C1 segment of cervical spinal cord (tissue), 14 donors: ENCODE data around the gene MTPN.

Experiments
- DNase-seq, 14 donors: peaks; one replicate each; lab custom pipeline; 2025; lab: John Stamatoyannopoulos, UW

MTPN gene

DNA sequence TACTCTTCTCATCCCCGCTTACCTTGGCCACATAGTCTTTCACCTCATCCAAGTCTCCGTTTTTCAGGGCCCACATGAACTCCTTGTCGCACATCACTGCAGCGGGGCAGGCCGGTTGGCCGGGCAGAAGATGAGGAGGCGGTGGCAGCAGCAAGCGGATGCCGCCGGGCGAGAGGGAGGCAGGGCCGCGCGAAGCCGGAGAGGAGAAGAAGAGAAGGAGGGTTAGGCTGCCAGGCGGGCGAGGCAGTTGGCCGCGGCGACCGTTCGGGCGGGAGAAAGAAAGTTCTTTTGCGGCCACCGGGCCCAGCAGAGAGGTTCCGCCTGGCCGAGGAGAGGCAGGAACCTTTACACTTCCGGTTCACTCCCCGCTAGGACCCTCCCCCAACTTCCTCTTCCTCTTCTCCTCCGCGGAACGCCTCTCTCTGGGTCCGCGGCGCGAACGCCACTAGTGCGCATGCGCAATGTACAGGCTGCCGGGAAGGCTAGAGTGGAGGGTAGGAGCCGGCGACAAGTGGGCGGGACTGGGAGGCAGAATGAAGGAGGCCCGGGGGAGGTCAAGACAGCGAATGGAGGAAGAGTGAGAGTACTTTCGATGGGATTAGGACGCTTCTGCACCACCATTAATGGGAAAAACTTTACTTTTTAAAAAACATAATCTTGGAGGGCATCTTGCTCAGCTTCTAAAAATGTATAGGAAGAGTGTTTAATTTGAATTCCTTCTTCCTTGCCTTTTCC, at the start of gene MTPN:
MTPN (minus strand) TSS at position 353 of the 735 bp plus-strand sequence; CDS start at position 94, 259 bp downstream.
- peak; percentile 73 to 98 (median 94) for DNase-seq

- DNase-seq, result no peak
Observed at GRCh38 chr7:136026209-136026608, 49.0 kb upstream of the MTPN start.

GRCh38 chr7:136023134-136023869, 46.1 kb upstream of the MTPN start:
- DNase-seq, result no peak

- DNase-seq, result no peak
Observed at GRCh38 chr7:136020556-136020955, 43.4 kb upstream of the MTPN start.

- no peak for DNase-seq
Observed at GRCh38 chr7:136018104-136018503, 40.9 kb upstream of the MTPN start.

DNA sequence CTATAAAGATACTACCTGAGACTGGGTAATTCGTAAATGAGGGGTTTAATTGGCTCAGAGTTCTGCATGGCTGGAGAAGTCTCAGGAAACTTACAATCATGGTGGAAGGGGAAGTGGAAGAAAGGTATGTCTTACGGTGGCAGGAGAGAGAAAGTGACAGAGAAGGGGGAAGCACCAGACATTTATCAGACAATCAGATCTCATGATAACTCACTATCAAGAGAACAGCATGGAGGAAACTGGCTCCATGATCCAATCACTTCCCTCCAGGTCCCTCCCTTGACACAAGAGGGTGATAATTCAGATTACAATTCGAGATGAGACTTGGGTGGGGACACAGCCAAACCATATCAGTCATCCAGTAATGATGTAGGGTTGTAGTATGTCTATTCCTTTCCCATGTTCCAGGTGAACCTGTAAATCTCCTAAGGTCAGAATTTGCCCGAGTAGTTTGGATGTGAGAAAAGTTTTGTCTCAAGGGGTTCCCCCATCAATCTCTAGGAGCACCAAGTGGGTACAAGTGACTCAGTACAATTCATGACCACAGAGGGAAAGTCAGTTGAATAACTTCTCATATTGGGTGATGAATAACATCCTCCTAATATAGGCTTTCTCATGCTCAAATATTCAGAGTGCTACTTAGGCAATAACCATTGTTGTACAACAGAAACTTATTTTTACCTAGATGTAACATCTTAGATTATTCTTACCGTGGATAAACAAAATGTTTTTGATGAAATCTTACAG, 39.7 kb upstream of the MTPN start:
- DNase-seq, result no peak

DNA sequence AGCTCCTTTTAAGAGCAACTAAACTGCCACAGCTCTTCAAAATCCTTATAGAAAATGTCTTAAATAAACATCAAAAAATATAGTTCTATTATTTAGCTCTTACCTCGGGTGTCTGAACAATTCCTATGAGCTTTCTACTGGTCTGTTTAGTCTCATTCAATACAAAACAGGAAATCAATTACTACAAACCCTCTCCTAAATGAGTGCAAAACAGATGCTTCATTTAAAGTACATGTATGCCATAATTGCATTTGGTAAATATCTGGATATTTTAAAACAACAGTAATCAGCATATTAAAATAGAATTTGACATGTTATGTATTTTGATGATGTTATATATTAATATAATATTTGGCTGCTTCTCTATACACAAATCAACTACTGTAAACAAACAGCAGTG, 38.5 kb upstream of the MTPN start:
- no peak for DNase-seq

DNA sequence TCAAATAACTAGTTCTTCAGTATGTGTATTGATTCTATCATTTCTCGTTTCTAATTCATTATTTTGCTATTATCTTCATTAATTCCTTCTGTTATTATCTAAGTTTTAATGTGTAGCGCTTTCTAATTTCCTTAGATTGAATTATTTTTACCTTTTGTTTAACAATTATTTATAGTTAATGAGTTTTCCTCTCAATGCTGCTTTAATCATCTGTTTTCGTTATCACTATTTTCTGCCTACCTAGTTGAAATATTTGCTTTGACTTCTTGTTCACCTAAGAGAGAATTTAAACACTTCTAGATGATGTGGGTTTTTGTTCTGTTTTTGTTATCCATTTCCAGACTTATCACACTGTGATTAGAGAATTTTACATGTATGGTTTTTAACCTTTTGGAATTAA, 37.5 kb upstream of the MTPN start:
- DNase-seq, result no peak

DNA sequence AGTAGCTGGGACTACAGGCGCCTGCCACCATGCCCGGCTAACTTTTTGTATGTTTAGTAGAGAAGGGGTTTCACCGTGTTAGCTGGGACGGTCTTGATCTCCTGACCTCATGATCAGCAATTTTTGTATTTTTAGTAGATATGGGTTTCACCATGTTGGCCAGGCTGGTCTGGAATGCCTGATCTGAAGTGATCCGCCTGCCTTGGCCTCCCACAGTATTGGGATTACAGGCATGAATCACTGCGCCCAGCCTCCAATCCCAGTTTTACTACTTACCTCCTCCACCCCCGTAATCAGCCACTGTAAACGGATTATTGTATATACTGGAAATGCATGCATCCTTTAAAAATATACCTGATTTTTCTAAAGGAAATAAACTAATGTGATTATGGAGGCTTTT, 35.1 kb upstream of the MTPN start:
- DNase-seq, result no peak

GRCh38 chr7:136009488-136010079, 32.4 kb upstream of the MTPN start:
- DNase-seq, result peak in 2 of 14 donors; percentile 1 to 9

DNA sequence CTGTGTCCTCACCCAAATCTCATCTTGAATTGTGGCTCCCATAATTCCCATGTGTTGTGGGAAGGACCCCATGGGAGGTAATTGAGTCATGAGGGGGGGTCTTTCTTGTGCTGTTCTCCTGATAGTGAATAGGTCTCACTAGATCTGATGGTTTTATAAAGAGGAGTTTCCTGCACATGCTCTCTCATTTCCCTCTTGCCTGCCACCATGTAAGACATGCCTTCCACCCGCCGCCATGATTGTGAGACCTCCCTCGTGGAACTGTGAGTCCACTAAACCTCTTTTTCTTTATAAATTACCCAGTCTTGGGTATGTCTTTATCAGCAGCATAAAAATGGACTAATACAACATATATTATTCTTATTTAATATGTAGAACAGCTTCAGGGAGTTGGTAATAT, 29.0 kb upstream of the MTPN start:
- no peak for DNase-seq

- no peak for DNase-seq
Observed at GRCh38 chr7:136004083-136004482, 26.9 kb upstream of the MTPN start.

DNA sequence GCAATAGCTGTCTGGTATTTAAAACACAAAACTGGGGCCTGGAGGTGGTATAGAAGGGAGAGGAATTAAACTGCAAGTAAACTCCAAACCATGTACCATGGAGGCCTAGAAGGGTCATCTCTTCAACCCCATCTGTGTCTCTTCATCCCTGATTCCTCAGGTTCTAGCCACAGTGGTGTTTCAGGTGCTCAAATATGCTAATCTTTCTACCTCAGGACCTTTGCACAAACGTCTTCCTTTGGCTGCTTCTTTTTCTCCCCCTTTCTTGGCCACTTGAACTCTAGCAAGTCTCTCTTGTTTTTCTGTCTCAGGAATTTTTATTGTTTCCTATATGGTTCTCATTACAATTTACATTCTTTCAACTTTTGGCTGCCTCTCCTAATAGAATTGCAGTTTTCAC, 25.6 kb upstream of the MTPN start:
- no peak for DNase-seq

- no peak for DNase-seq
Observed at GRCh38 chr7:136000288-136000913, 23.2 kb upstream of the MTPN start.

DNA sequence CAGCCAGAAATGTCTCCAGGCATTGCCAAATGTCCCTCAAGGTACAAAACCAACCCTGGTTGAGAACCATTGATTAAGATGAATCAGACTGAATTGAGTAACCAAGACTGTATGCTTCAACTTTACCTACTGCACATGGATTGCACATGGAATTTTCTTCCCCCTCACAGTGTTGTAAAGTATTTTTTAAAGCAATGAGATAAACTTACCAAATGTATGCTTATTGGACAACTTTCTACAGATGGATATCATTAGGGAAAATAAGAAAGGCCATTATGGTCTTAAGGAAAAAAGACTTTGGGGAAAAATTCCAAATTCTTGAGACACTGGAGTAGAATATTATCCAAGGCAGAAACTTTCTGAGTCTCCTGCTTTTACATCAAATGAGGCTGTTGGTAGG, 20.9 kb upstream of the MTPN start:
- no peak for DNase-seq

DNA sequence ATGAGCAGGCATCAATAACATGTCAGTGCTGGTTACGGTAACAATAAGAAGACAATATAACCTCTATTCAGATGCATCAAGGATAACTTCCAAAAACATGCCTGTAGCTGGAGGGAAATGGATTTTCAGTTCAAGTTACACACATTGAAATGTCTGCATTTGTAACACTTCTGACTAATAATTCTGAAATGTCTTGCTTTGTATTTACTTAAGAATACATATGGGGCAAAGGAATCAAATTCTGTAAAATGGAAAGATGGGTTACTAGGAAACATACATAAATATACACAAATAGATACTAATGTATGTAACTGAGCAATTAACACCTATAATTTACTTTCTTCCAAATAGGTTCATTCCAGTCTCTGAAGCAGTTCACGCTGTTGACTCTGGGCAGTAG, 18.6 kb upstream of the MTPN start:
- no peak for DNase-seq

GRCh38 chr7:135994466-135995205, 17.5 kb upstream of the MTPN start:
- no peak for DNase-seq

DNA sequence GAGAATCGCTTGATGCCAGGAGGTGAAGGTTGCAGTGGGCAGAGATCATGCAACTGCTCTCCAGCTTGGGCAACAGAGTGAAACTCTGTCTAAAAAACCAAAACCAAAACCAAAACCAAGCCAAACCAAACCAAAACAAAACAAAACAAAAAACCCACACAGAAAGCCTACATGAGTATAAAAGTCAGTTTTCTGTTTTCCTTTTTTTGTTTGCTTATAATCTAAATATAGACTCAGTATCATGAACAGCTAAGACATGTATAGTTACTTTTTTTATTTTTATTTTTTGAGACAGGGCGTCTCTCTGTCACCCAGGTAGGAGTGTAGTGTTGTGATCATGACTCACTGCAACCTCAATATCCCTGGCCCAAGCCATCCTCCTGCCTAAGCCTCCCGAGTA, 16.8 kb upstream of the MTPN start:
- DNase-seq, result no peak

DNA sequence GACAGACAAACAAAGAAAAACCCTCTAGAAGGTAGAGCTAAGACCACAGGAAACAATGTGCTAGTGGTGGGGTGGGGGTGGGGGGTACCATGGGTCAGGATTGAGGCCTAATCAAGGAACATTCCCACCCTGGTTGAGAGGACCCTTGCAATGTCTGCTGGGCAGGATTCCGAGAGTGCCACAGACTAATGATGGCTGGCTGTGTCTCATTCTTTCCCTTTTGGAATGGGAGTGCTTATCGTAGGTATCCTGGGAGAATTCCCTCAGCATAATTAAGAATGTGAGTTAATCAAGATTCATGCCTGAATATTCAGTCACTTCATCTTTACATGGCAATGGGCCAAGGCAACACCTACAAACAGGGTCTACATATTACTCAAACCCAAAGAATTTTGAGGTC, 14.7 kb upstream of the MTPN start:
- DNase-seq, result no peak

- DNase-seq, result no peak
Observed at GRCh38 chr7:135991322-135991721, 14.2 kb upstream of the MTPN start.

DNA sequence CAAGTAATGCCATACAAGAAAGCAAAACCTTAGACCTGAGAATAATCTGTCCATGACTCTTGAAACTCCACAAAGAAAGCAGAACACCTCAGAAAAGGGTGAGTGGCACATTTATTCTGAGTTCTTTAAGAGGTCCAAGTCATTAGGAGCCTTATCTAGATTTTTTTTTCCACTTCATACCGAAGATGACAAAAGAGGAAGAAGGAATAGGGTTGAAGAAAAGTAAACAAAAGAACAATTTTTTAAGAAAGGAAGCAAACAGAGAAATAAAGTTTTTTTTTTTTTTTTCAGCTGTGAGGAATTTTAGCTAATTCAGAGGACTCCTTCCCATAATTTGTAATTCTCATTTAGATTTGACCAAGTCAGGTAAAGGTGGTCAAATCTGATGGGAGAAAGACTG, 13.1 kb upstream of the MTPN start:
- no peak for DNase-seq
